Heart left ventricle (tissue), 16 donors: ENCODE results near the gene CCL1. TPM values are rescaled to one million over a fixed set of nuclear protein-coding genes. Genes with fewer than 3 reads are reported as not detected.

Source experiments
- ATAC-seq, 4 donors: fragments of 200-7000 bp; cut with Tn5 transposase; one replicate each; pipeline ENCODE4 v1.9.1; 2020 to 2022; ENCODE audit warnings: moderate library complexity in 4 of 4, mild to moderate bottlenecking in 3 of 4, moderate number of reproducible peaks in 1 of 4
- DNase-seq, 5 donors: peaks; one replicate each; pipeline ENCODE4 v3.0.0-alpha.2; 2020
- H3K27ac ChIP-seq, 12 donors: fragments of 200-600 bp; sonication (generic) in 4 of 12; one replicate each; pipeline versions ENCODE4 v1.5.0 to v1.8.0; 2016 to 2022; ENCODE audit warnings: mild to moderate bottlenecking in 2 of 12
- H3K27me3 ChIP-seq, 9 donors: fragments of 200-600 bp; sonication (generic) in 2 of 9; one replicate each; pipeline versions ENCODE4 v1.5.1 to v1.8.0; 2016 to 2022; ENCODE audit warnings: mild to moderate bottlenecking in 3 of 9
- H3K36me3 ChIP-seq, 9 donors: fragments of 200-600 bp; sonication (generic) in 2 of 9; one replicate each; pipeline versions ENCODE4 v1.5.0 to v1.8.0; 2018 to 2022; ENCODE audit warnings: mild to moderate bottlenecking in 2 of 9
- H3K4me1 ChIP-seq, 12 donors: fragments of 200-600 bp; sonication (generic) in 4 of 12; one replicate each; pipeline versions ENCODE4 v1.5.0 to v1.8.0; 2016 to 2022; ENCODE audit warnings: mild to moderate bottlenecking in 3 of 12
- H3K4me3 ChIP-seq, 12 donors: fragments of 200-600 bp; sonication (generic) in 4 of 12; one replicate each; pipeline versions ENCODE4 v1.5.0 to v1.8.0; 2017 to 2022; ENCODE audit warnings: mild to moderate bottlenecking in 9 of 12, moderate library complexity in 4 of 12
- H3K9me3 ChIP-seq, 12 donors: fragments of 200-600 bp; sonication (generic) in 4 of 12; one replicate each; pipeline versions ENCODE4 v1.5.0 to v1.8.0; 2016 to 2022; ENCODE audit warnings: mild to moderate bottlenecking in 1 of 12
- POLR2A ChIP-seq, 2 donors: fragments of 450-650 bp; IDR thresholded peaks; one replicate each; pipeline ENCODE4 v1.6.1; 2017; ENCODE audit warnings: antibody characterized with exemption in 2 of 2, mild to moderate bottlenecking in 2 of 2, moderate library complexity in 2 of 2
- WGBS, 4 donors: extraction: QIAGEN DNeasy Blood & Tissue Kit in 2 of 4; methylation state at CpG; one replicate each; pipeline versions ENCODE4 v1.1.5 to v1.1.7; 2013 to 2018; 5-methylcytosine and 5-hydroxymethylcytosine counted together
- intact Hi-C, 10 donors: fragments of 100-400 bp; cut with DNase I; formaldehyde crosslinking; loops; one replicate each; pipeline versions ENCODE4 v1.11.1 to v1.14.2; 2022
- polyA plus RNA-seq, 2 donors: library from polyadenylated mRNA; stranded (reverse); fragments of 200-250 nt; gene quantifications; one replicate each; pipeline ENCODE4 v1.2.3, GENCODE V29; 2013
- total RNA-seq, 9 donors: library from RNA; depleted of rRNA in 2 of 9; stranded (reverse); fragments of >200 nt in 2 of 9; fragmentation: NEBNext Ultra II Directional in 3 of 9; extraction: Animal tissue kit (Norgen Biotek cat#: 25700) in 3 of 9; gene quantifications; one replicate each; pipeline versions ENCODE4 v1.1.0 to v1.2.4, GENCODE V29; 2016 to 2023
- TF ChIP-seq, protein P1 (sequence below), 12 donors: fragments of 200-600 bp; sonication (generic) in 4 of 12; IDR thresholded peaks; one replicate each; pipeline versions ENCODE4 v1.5.0 to v1.8.0; 2018 to 2022; ENCODE audit warnings: antibody characterized with exemption in 12 of 12, mild to moderate bottlenecking in 5 of 12
- donor health status: ischemic (EF 13 %, LVEDD 7.1; RV severe dilation, severe dysfunction).
- donor health status: healthy with polysubstance abuse.
- donor health status: DM: no; HTN: yes; CAD: no.
- donor health status: DM: no; HTN: no; CAD: no.
- donor health status: ischemic (EF 25% LVEDD 6.9; RV normal size, moderate dysfunction).
- donor health status: ischemic (EF 25% LVEDD 5.7; RV mildly dilated, moderate dysfunction).
- donor health status: healthy.
- donor health status: DM: yes; HTN: yes; CAD: no.
- donor health status: ischemic (EF 35%, LVEDD 5.7; RV mildly dilated, moderate dysfunction).
- donor health status: nonischemic (EF 11% LVEDD 7.7; RV severe dilation, severe dysfunction).
- donor health status: DM: yes; HTN: yes; CAD: no.
- donor health status: PGD.
- donor health status: ischemic (EF 29% LVEDD 5.4; RV normal size, mild dysfunction).
- donor health status: nonischemic (EF 23%, LVEDD 6.1; RV moderate dilation, normal function).

The CCL1 gene
- total and polyA plus RNA-seq, 11 donors: not detected

DNA sequence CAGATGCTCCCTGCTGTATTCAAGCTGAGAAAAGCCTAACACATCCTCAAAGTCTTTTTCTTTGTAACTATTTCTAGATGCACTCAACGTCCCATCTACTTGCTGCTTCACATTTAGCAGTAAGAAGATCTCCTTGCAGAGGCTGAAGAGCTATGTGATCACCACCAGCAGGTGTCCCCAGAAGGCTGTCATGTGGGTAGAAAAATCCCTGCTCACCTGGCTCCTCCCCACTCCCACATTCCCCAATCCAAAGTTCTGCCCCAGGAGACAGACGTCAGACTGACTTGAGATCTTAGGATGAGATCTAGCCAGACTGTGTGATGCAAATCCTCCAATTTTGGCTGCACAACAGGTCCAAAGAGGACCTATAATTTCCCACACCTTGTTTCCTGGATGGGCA is 5.6 kb downstream of the CCL1 start:
- H3K4me1 ChIP-seq: peaks cover 0 to 29% (median 3%) of the 10 kb centered on the region in 12 donors
- no peak for ATAC-seq
- peak overlapping the region in 1 of 12 donors; percentile 31 for H3K4me3 ChIP-seq
- H3K27me3 ChIP-seq: peaks cover 0 to 3% (median 0%) of the 10 kb centered on the region in 9 donors
- H3K27ac ChIP-seq: no peak overlapping the region
- no peak for TF ChIP-seq POLR2A (IDR thresholded peaks at IDR 0.05)
- TF ChIP-seq, protein P1, sequence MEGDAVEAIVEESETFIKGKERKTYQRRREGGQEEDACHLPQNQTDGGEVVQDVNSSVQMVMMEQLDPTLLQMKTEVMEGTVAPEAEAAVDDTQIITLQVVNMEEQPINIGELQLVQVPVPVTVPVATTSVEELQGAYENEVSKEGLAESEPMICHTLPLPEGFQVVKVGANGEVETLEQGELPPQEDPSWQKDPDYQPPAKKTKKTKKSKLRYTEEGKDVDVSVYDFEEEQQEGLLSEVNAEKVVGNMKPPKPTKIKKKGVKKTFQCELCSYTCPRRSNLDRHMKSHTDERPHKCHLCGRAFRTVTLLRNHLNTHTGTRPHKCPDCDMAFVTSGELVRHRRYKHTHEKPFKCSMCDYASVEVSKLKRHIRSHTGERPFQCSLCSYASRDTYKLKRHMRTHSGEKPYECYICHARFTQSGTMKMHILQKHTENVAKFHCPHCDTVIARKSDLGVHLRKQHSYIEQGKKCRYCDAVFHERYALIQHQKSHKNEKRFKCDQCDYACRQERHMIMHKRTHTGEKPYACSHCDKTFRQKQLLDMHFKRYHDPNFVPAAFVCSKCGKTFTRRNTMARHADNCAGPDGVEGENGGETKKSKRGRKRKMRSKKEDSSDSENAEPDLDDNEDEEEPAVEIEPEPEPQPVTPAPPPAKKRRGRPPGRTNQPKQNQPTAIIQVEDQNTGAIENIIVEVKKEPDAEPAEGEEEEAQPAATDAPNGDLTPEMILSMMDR (IDR thresholded peaks at IDR 0.05): no peak
- no peaks in the 10 kb centered on the region for H3K36me3 ChIP-seq
- intact Hi-C loops: loop anchor here in 3 of 10 donors (2.0 to 5.0 kb wide), 2 partner anchors 50 to 157 kb away; no protein-coding TSS in a partner anchor
- no peak for DNase-seq
- peaks cover 0 to 11% (median 0%) of the 10 kb centered on the region in 12 donors for H3K9me3 ChIP-seq
- WGBS, 4 donors: 58 to 80% (median 71%) methylated on average over 2 of the region's 2 CpGs

GRCh38 chr17:34356194-34356593 is 6.8 kb downstream of the CCL1 start, which contains the start of gene CCL13:
Gene CCL13 (plus strand): TSS chr17:34356480. CDS start chr17:34356527, 47 bp downstream.
- Histone ChIP-seq H3K4me3 (peak within 1 kb of the TSS in 1 of 12 donors; percentile 31), H3K4me1 (peaks cover 0 to 28% (median 1%) of the 10 kb centered on the region in 12 donors), H3K27me3 (no peaks in the 10 kb centered on the region), H3K27ac (peak within 1 kb of the TSS in 1 of 12 donors; percentile 65), H3K36me3 (no peaks in the 10 kb centered on the region), H3K9me3 (peaks cover 0 to 11% (median 0%) of the 10 kb centered on the region in 12 donors)
- TF ChIP-seq, protein P1 (IDR thresholded peaks at IDR 0.05): no peak
- no peak for TF ChIP-seq POLR2A (IDR thresholded peaks at IDR 0.05)
- peak in 1 of 5 donors; percentile 36 for DNase-seq
- WGBS, 4 donors: 87 to 94% (median 90%) methylated on average over 5 of the region's 5 CpGs
- ATAC-seq: peak in 1 of 4 donors; percentile 50
- intact Hi-C loops: loop anchor here in 3 of 10 donors (2.0 to 5.0 kb wide), 2 partner anchors 49 to 155 kb away; no protein-coding TSS in a partner anchor

GRCh38 chr17:34354637-34355036 is 8.4 kb downstream of the CCL1 start:
- no peak for TF ChIP-seq POLR2A (IDR thresholded peaks at IDR 0.05)
- TF ChIP-seq, protein P1 (IDR thresholded peaks at IDR 0.05): no peak
- Histone ChIP-seq H3K4me1 (peaks cover 0 to 22% (median 0%) of the 10 kb centered on the region in 12 donors), H3K4me3 (no peak overlapping the region), H3K36me3 (no peaks in the 10 kb centered on the region), H3K27ac (peak overlapping the region in 1 of 12 donors; percentile 27), H3K9me3 (peaks cover 0 to 11% (median 0%) of the 10 kb centered on the region in 12 donors), H3K27me3 (no peaks in the 10 kb centered on the region)
- intact Hi-C loops: loop anchor here in 2 of 10 donors (5.0 kb wide), 1 partner anchor 47 kb away; no protein-coding TSS in a partner anchor
- ATAC-seq (no peak), DNase-seq (no peak)

GRCh38 chr17:34352191-34352590 is 10.8 kb downstream of the CCL1 start:
- H3K4me3 ChIP-seq: no peak overlapping the region
- intact Hi-C loops: no loop called here
- H3K27ac ChIP-seq: no peak overlapping the region
- DNase-seq (no peak), ATAC-seq (no peak)
- TF ChIP-seq POLR2A (IDR thresholded peaks at IDR 0.05): no peak
- TF ChIP-seq, protein P1 (IDR thresholded peaks at IDR 0.05): no peak
- no peaks in the 10 kb centered on the region for H3K27me3 ChIP-seq
- no peaks in the 10 kb centered on the region for H3K36me3 ChIP-seq
- peaks cover 0 to 11% (median 0%) of the 10 kb centered on the region in 12 donors for H3K9me3 ChIP-seq
- peaks cover 0 to 22% (median 0%) of the 10 kb centered on the region in 12 donors for H3K4me1 ChIP-seq
